Measurements from ENCODE around the gene MAST4. TPM values are rescaled to one million over a fixed set of nuclear protein-coding genes. Genes with fewer than 3 reads are reported as not detected.

Gene MAST4
- total RNA-seq, 1 donor from 2014 or later: 11.3 TPM

DNA sequence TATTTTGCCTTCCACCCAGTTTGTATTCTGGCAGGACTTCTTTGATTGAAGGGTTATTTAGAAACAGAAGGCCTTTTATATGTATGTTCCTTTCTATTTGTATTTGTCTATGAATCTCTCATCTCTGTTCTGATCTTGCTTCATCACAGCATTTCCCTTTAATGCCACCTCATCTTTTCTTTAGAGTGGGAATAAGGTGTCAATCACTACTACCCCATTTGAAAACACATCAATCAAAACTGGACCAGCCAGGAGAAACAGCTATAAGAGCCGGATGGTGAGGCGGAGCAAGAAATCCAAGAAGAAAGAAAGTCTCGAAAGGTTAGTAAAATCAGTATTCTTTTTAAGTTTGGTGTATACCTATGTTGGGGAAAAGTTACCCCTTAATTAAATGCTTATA lies 564.1 kb downstream of the MAST4 start:
- H3K4me1 Mint-ChIP-seq (ENCODE audit: low read depth): peaks cover 18% of the 10 kb centered on the region
- TF ChIP-seq, protein P1, sequence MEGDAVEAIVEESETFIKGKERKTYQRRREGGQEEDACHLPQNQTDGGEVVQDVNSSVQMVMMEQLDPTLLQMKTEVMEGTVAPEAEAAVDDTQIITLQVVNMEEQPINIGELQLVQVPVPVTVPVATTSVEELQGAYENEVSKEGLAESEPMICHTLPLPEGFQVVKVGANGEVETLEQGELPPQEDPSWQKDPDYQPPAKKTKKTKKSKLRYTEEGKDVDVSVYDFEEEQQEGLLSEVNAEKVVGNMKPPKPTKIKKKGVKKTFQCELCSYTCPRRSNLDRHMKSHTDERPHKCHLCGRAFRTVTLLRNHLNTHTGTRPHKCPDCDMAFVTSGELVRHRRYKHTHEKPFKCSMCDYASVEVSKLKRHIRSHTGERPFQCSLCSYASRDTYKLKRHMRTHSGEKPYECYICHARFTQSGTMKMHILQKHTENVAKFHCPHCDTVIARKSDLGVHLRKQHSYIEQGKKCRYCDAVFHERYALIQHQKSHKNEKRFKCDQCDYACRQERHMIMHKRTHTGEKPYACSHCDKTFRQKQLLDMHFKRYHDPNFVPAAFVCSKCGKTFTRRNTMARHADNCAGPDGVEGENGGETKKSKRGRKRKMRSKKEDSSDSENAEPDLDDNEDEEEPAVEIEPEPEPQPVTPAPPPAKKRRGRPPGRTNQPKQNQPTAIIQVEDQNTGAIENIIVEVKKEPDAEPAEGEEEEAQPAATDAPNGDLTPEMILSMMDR (IDR thresholded peaks at IDR 0.05): no peak
- peak overlapping the region; percentile 57 for H3K27ac Mint-ChIP-seq (ENCODE audit: unreplicated experiment)

DNA sequence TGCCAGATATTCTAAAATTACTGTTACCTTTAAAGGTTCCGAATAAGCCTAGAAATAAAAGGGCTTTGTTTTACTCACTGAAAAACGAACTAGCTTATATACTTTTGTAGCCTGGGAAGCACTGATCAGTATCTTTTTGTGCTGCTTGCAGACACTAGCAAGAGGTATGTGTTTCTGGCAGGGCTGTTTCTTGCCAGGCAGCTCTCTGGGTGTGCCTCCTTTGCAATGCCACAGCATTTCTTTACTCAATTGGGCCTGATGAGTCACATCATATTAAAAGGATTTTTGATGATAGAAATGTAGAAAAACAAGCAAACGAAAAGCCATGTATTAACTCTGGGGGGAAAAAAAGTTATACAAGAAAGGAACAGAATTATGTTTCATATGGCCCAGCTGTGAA lies 564.8 kb downstream of the MAST4 start:
- TF ChIP-seq, protein P1 (IDR thresholded peaks at IDR 0.05): no peak
- H3K27me3 Mint-ChIP-seq (ENCODE audit: low read depth): no peaks in the 10 kb centered on the region
- peaks cover 11% of the 10 kb centered on the region for H3K36me3 Mint-ChIP-seq (ENCODE audit: low read depth)
- H3K4me1 Mint-ChIP-seq (ENCODE audit: low read depth): peaks cover 18% of the 10 kb centered on the region
- H3K27ac Mint-ChIP-seq (ENCODE audit: unreplicated experiment): peak overlapping the region; percentile 19
- H3K4me3 Mint-ChIP-seq (ENCODE audit: unreplicated experiment): no peak overlapping the region
- no peaks in the 10 kb centered on the region for H3K9me3 Mint-ChIP-seq (ENCODE audit: low read depth)
- DNase-seq (ENCODE audit: low spot score): no peak

More for the DNA sequence above, 564.1 kb downstream of the MAST4 start:
- H3K36me3 Mint-ChIP-seq (ENCODE audit: low read depth): peaks cover 11% of the 10 kb centered on the region
- no peak overlapping the region for H3K4me3 Mint-ChIP-seq (ENCODE audit: unreplicated experiment)
- no peaks in the 10 kb centered on the region for H3K9me3 Mint-ChIP-seq (ENCODE audit: low read depth)
- H3K27me3 Mint-ChIP-seq (ENCODE audit: low read depth): no peaks in the 10 kb centered on the region
- no peak for DNase-seq (ENCODE audit: low spot score)

DNA sequence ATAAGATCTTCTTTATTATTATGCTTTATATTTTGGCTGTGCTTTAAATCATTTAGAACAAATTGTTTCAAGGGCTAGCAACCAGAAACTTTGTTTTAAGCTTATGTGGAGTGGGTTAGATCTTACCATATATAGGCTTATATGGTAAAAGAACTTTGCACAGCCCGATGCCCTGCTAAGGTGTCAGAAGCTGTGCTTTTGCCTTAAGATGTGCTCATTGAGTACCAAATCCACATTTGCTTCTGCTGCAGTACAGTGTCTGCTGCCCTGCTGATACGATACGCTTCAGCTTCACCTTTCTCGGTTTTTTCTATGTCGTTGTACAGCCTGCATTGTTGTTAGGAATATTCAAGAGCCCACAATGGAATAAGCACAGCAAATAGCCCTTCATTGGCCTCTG lies 565.6 kb downstream of the MAST4 start:
- no peaks in the 10 kb centered on the region for H3K9me3 Mint-ChIP-seq (ENCODE audit: low read depth)
- no peak for DNase-seq (ENCODE audit: low spot score)
- no peaks in the 10 kb centered on the region for H3K27me3 Mint-ChIP-seq (ENCODE audit: low read depth)
- peaks cover 18% of the 10 kb centered on the region for H3K4me1 Mint-ChIP-seq (ENCODE audit: low read depth)
- no peak overlapping the region for H3K27ac Mint-ChIP-seq (ENCODE audit: unreplicated experiment)
- TF ChIP-seq, protein P1 (IDR thresholded peaks at IDR 0.05): no peak
- peaks cover 11% of the 10 kb centered on the region for H3K36me3 Mint-ChIP-seq (ENCODE audit: low read depth)
- H3K4me3 Mint-ChIP-seq (ENCODE audit: unreplicated experiment): no peak overlapping the region

DNA sequence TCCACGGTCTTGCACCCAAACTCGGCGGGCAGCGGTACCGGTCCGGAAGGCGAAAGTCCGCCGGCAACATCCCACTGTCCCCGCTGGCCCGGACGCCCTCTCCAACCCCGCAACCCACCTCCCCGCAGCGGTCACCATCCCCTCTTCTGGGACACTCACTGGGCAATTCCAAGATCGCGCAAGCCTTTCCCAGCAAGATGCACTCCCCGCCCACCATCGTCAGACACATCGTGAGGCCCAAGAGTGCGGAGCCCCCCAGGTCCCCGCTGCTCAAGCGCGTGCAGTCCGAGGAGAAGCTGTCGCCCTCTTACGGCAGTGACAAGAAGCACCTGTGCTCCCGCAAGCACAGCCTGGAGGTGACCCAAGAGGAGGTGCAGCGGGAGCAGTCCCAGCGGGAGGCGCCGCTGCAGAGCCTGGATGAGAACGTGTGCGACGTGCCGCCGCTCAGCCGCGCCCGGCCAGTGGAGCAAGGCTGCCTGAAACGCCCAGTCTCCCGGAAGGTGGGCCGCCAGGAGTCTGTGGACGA lies 567.1 kb downstream of the MAST4 start:
- peaks cover 18% of the 10 kb centered on the region for H3K4me1 Mint-ChIP-seq (ENCODE audit: low read depth)
- H3K27ac Mint-ChIP-seq (ENCODE audit: unreplicated experiment): no peak overlapping the region
- no peaks in the 10 kb centered on the region for H3K9me3 Mint-ChIP-seq (ENCODE audit: low read depth)
- H3K27me3 Mint-ChIP-seq (ENCODE audit: low read depth): no peaks in the 10 kb centered on the region
- no peak overlapping the region for H3K4me3 Mint-ChIP-seq (ENCODE audit: unreplicated experiment)
- H3K36me3 Mint-ChIP-seq (ENCODE audit: low read depth): peaks cover 11% of the 10 kb centered on the region
- DNase-seq (ENCODE audit: low spot score): peak; percentile 87
- TF ChIP-seq, protein P1 (IDR thresholded peaks at IDR 0.05): no peak

DNA sequence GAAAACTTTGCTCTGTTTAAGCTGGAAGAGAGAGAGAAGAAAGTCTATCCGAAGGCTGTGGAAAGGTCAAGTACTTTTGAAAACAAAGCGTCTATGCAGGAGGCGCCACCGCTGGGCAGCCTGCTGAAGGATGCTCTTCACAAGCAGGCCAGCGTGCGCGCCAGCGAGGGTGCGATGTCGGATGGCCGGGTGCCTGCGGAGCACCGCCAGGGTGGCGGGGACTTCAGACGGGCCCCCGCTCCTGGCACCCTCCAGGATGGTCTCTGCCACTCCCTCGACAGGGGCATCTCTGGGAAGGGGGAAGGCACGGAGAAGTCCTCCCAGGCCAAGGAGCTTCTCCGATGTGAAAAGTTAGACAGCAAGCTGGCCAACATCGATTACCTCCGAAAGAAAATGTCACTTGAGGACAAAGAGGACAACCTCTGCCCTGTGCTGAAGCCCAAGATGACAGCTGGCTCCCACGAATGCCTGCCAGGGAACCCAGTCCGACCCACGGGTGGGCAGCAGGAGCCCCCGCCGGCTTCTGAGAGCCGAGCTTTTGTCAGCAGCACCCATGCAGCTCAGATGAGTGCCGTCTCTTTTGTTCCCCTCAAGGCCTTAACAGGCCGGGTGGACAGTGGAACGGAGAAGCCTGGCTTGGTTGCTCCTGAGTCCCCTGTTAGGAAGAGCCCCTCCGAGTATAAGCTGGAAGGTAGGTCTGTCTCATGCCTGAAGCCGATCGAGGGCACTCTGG lies 567.8 kb downstream of the MAST4 start:
- DNase-seq (ENCODE audit: low spot score): peak; percentile 88

More for the DNA sequence above, 567.8 kb downstream of the MAST4 start:
- no peaks in the 10 kb centered on the region for H3K9me3 Mint-ChIP-seq (ENCODE audit: low read depth)
- H3K36me3 Mint-ChIP-seq (ENCODE audit: low read depth): peaks cover 11% of the 10 kb centered on the region
- no peak overlapping the region for H3K27ac Mint-ChIP-seq (ENCODE audit: unreplicated experiment)
- TF ChIP-seq, protein P1 (IDR thresholded peaks at IDR 0.05): no peak
- no peak overlapping the region for H3K4me3 Mint-ChIP-seq (ENCODE audit: unreplicated experiment)
- H3K27me3 Mint-ChIP-seq (ENCODE audit: low read depth): no peaks in the 10 kb centered on the region
- peaks cover 18% of the 10 kb centered on the region for H3K4me1 Mint-ChIP-seq (ENCODE audit: low read depth)
